NCI-H1436 treated with DMSO at 0.1 percent for 48 hours (cell line): ENCODE results near the gene PAIP2.
"Not testable (repeated sequence)": the region's sequence is repeated elsewhere in the genome, so short reads cannot be mapped to it uniquely, and the experiment has no call there.

ENCODE experiments used
- DNase-seq: peaks from one replicate; lab custom pipeline; 2025; lab: John Stamatoyannopoulos, UW

Gene PAIP2

GRCh38 chr5:139341689-139342422 lies at the start of gene PAIP2:
TSS of gene PAIP2 (plus strand) at chr5:139341854. CDS start at chr5:139363785, 21,931 bp downstream.
- peak; percentile 88 for DNase-seq

GRCh38 chr5:139293202-139293506 lies 48.5 kb upstream of the PAIP2 start:
- DNase-seq: no peak

- peak; percentile 68 for DNase-seq
These were observed 47.9 kb upstream of the PAIP2 start, which contains the start of gene MATR3 for GRCh38 chr5:139293507-139294373. TSS of gene MATR3 (plus strand) at chr5:139293740. CDS start at chr5:139307416, 13,676 bp downstream.

GRCh38 chr5:139294374-139295165 lies 47.1 kb upstream of the PAIP2 start:
- DNase-seq: no peak

GRCh38 chr5:139295346-139296057 lies 46.2 kb upstream of the PAIP2 start:
- no peak for DNase-seq

- DNase-seq: no peak
These were observed 45.5 kb upstream of the PAIP2 start for GRCh38 chr5:139296198-139296597.

- no peak for DNase-seq
These were observed 44.8 kb upstream of the PAIP2 start for GRCh38 chr5:139296862-139297326.

GRCh38 chr5:139297439-139298133 lies 44.1 kb upstream of the PAIP2 start:
- DNase-seq: no peak

GRCh38 chr5:139298242-139298641 lies 43.4 kb upstream of the PAIP2 start:
- no peak for DNase-seq

GRCh38 chr5:139299486-139299885 lies 42.2 kb upstream of the PAIP2 start:
- DNase-seq: no peak

GRCh38 chr5:139301808-139302499 lies 39.7 kb upstream of the PAIP2 start:
- DNase-seq: no peak

GRCh38 chr5:139304391-139305324 lies 37.0 kb upstream of the PAIP2 start:
- no peak for DNase-seq

GRCh38 chr5:139306197-139306596 lies 35.5 kb upstream of the PAIP2 start:
- no peak for DNase-seq

- no peak for DNase-seq
These were observed 34.9 kb upstream of the PAIP2 start for GRCh38 chr5:139306628-139307379.

- no peak for DNase-seq
These were observed 32.9 kb upstream of the PAIP2 start for GRCh38 chr5:139308797-139309196.

- not testable (repeated sequence) for DNase-seq
These were observed 30.9 kb upstream of the PAIP2 start for GRCh38 chr5:139310715-139311186.

GRCh38 chr5:139312075-139312474 lies 29.6 kb upstream of the PAIP2 start:
- DNase-seq: no peak

GRCh38 chr5:139314276-139314675 lies 27.4 kb upstream of the PAIP2 start:
- DNase-seq: no peak
